GM12864 (cell line): Measurements from ENCODE around the gene SRSF12.
"Not testable (repeated sequence)": the region's sequence is repeated elsewhere in the genome, so short reads cannot be mapped to it uniquely, and the experiment has no call there.

Experiments
- DNase-seq: peaks from one replicate; pipeline ENCODE4 v3.0.0-alpha.2; 2011; ENCODE audit warnings: low read depth
- H3K4me3 ChIP-seq: 2 replicates; pipeline ENCODE4 v1.5.1; 2011; ENCODE audit warnings: mild to moderate bottlenecking, low read depth, low read length, control low read depth
- TF ChIP-seq, protein P1 (sequence below): IDR thresholded peaks from 2 replicates; pipeline ENCODE4 v1.5.1; 2011; ENCODE audit warnings: low read depth, mild to moderate bottlenecking, moderate library complexity, low read length, control low read depth, inconsistent platforms; ENCODE audit errors: missing control alignments

SRSF12 gene

DNA sequence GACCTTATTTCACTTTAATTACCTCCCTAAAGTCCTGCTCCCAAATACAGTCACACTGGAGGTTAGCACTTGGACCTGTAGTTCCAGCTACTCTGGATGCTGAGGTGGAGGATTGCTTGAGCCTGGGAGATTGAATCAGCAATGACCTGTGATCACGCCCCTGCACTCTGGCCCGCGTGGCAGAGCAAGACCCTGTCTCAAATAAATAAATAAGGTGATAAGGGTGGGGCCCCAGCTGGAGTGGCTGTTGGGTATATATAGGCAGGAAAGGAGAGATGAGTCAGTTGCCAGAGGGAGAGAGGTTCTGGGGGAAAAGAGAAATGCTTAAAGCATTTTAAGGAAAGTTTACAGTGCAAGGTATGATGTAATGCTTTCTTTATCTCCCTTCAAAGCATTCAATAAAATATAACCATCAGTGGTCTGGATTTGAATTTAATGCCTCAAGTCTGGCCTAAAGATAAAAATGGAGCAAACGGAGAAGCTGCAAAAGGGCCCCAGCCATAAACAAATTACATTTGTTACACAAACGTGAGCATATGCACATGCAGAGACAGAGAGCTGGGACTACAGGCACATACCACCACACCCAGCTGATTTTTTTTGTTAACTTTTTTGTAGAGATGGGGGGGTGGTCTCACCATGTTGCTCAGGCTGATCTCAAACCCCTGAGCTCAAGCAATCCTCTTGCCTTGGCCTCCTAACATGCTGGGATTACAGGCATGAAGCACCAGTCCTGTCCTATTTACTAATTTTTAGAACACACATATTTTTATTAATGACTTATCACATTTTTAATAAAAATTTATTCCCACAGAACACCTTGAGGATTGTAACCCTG is 21.9 kb upstream of the SRSF12 start:
- no peak overlapping the region for H3K4me3 ChIP-seq
- no peak for DNase-seq
- TF ChIP-seq, protein P1, sequence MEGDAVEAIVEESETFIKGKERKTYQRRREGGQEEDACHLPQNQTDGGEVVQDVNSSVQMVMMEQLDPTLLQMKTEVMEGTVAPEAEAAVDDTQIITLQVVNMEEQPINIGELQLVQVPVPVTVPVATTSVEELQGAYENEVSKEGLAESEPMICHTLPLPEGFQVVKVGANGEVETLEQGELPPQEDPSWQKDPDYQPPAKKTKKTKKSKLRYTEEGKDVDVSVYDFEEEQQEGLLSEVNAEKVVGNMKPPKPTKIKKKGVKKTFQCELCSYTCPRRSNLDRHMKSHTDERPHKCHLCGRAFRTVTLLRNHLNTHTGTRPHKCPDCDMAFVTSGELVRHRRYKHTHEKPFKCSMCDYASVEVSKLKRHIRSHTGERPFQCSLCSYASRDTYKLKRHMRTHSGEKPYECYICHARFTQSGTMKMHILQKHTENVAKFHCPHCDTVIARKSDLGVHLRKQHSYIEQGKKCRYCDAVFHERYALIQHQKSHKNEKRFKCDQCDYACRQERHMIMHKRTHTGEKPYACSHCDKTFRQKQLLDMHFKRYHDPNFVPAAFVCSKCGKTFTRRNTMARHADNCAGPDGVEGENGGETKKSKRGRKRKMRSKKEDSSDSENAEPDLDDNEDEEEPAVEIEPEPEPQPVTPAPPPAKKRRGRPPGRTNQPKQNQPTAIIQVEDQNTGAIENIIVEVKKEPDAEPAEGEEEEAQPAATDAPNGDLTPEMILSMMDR, result no peak

DNA sequence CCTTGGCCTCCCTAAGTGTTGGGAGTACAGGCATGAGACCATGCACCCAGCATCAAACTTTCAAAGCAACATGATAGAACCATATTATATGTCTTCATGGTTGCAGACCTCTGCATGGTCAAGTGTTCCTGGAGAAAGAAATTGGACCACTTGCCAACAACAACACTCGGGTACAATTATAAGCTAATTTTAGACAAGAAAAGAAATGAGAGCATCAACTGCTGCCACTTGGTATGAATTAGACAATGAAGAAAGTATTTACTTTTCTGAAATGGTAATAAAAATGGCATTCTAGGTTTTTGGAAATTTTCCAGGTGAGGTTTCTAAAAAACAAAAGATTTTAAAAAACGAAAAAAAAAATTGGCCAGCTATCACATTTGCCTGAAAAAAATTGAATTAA is 20.3 kb upstream of the SRSF12 start:
- TF ChIP-seq, protein P1, result no peak

DNA sequence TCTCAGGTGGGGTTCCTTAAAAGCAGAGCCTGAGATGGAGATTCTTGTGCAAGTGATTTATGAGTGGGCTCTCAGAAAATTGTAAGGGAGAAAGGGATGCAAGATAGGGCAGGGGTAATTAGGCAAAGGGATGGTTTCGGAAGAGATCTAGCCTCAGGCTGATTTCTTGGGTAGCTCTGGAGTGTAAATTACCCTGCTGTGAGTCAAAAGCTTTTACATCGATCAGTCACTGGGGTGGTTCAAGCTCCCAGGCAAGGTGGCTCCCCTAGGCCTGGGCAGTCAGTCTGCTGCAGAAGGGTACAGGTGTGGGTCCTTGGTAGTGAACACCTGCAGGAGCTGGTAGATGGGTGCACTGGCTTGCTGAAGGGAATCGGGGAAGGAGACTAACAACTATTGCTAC is 16.9 kb upstream of the SRSF12 start:
- no peak for DNase-seq
- no peak overlapping the region for H3K4me3 ChIP-seq
- TF ChIP-seq, protein P1, result no peak

More for the DNA sequence above, 20.3 kb upstream of the SRSF12 start:
- DNase-seq, result no peak
- H3K4me3 ChIP-seq, result no peak overlapping the region

DNA sequence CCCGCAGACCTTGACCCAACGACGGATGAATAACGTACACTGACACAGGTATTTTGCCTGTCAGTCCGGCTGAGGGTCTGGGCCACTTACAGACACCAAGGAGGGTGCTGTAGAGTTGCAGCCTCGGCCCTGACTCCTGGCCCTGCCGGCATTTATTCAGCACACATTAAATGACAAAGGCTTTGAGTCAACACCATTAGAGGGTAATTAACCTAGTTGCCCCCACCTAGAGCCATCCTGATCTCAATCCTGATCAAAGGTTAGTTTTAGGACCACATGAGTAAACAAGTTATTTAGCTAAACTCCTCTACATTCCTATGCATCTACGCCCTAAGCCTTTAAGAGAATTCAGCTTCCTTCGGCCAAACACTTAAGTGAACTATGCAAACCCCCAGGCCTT is 16.1 kb upstream of the SRSF12 start:
- DNase-seq, result no peak
- TF ChIP-seq, protein P1, result no peak
- H3K4me3 ChIP-seq, result no peak overlapping the region

DNA sequence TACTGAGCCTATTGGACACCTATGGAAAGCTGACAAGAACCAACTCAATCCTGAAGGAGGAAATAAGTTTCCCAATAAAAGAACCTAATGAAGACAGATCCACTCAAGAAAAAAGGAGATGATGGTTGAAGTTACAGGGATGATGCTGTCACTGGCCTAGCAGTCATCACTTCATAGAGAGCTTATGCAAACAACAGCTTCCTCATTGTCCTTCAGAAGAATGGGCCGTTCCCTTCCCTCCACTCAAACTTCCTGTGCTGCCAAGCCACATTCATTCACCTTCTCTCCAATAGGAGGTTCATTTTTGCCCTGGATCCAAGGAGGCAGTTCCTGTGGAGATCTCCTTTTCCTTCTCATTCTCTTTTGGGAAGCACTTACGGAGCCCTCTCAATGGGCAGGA is 14.2 kb upstream of the SRSF12 start:
- TF ChIP-seq, protein P1, result no peak
- DNase-seq, result no peak

DNA sequence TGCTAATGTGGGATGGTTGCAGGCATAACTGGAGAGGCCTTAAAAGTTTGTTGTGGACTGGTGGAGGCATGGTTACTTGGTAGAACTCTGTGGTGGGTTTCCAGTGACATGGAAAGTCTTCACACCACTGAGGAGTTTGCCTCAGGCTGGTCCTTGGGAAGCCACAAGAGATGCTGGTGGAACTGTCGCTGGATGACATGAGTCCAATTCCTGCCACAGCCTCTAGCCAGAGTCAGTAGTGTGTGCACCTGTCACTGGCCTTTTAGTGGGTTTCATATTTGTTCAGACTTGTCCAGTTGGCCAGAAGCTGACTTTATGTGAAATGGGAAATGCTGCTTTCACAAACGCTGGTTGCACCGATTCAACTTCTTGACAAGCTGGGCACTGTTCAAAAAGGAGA is 13.7 kb upstream of the SRSF12 start:
- no peak overlapping the region for H3K4me3 ChIP-seq
- DNase-seq, result no peak
- TF ChIP-seq, protein P1, result no peak

More for the DNA sequence above, 14.2 kb upstream of the SRSF12 start:
- no peak overlapping the region for H3K4me3 ChIP-seq

DNA sequence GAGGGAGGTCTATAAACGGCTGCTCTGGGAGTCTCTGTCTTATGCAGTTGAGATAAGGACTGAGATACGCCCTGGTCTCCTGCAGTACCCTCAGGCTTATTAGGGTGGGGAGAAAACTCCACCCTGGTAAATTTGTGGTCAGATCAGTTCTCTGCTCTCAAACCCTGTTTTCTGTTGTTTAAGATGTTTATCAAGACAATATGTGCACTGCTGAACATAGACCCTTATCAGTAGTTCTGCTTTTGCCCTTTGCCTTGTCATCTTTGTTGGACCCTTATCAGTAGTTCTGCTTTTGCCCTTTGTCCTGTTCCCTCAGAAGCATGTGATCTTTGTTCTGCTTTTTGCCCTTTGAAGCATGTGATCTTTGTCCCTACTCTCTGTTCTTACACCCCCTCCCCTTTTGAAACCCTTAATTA is 10.4 kb upstream of the SRSF12 start:
- not testable (repeated sequence) for H3K4me3 ChIP-seq, DNase-seq
